Effector memory CD4-positive, alpha-beta T cell (primary cell): Measurements from ENCODE around the gene SMC3.
A peak's percentile ranks its signal among the peaks of the same experiment; 100 is the strongest.

Source experiments
- DNase-seq, 3 donors: peaks; one replicate each; pipeline ENCODE4 v3.0.0-alpha.2; 2020
- H3K27ac ChIP-seq: 2 replicates; pipeline ENCODE4 v1.7.0; 2013; ENCODE audit warnings: mild to moderate bottlenecking, low read length, moderate library complexity; ENCODE audit not compliant: insufficient read depth, poor library complexity, severe bottlenecking
- H3K27me3 ChIP-seq: replicated peaks from 2 replicates; pipeline ENCODE4 v1.7.0; 2013; ENCODE audit warnings: mild to moderate bottlenecking, low read length; ENCODE audit not compliant: insufficient read depth, control insufficient read depth, poor library complexity, severe bottlenecking
- H3K36me3 ChIP-seq: 2 replicates; pipeline ENCODE4 v1.7.0; 2013; ENCODE audit warnings: mild to moderate bottlenecking, low read length, moderate library complexity; ENCODE audit not compliant: control insufficient read depth, insufficient read depth
- H3K4me1 ChIP-seq: 2 replicates; pipeline ENCODE4 v1.7.0; 2013; ENCODE audit warnings: low read length, mild to moderate bottlenecking; ENCODE audit not compliant: control insufficient read depth, insufficient read depth, poor library complexity, severe bottlenecking
- H3K4me3 ChIP-seq: 2 replicates; pipeline ENCODE4 v1.7.0; 2013; ENCODE audit warnings: low read length, low read depth, mild to moderate bottlenecking; ENCODE audit not compliant: insufficient read depth, poor library complexity, severe bottlenecking
- H3K9me3 ChIP-seq: 2 replicates; pipeline ENCODE4 v1.7.0; 2013; ENCODE audit warnings: mild to moderate bottlenecking, low read length, moderate library complexity; ENCODE audit not compliant: control insufficient read depth
- total RNA-seq, 3 donors: gene quantifications; one replicate each; lab custom pipeline; 2026; lab: John Stamatoyannopoulos, UW

The SMC3 gene
- total RNA-seq, result 74.2 to 115 (median 104) reads per million in 3 donors

DNA sequence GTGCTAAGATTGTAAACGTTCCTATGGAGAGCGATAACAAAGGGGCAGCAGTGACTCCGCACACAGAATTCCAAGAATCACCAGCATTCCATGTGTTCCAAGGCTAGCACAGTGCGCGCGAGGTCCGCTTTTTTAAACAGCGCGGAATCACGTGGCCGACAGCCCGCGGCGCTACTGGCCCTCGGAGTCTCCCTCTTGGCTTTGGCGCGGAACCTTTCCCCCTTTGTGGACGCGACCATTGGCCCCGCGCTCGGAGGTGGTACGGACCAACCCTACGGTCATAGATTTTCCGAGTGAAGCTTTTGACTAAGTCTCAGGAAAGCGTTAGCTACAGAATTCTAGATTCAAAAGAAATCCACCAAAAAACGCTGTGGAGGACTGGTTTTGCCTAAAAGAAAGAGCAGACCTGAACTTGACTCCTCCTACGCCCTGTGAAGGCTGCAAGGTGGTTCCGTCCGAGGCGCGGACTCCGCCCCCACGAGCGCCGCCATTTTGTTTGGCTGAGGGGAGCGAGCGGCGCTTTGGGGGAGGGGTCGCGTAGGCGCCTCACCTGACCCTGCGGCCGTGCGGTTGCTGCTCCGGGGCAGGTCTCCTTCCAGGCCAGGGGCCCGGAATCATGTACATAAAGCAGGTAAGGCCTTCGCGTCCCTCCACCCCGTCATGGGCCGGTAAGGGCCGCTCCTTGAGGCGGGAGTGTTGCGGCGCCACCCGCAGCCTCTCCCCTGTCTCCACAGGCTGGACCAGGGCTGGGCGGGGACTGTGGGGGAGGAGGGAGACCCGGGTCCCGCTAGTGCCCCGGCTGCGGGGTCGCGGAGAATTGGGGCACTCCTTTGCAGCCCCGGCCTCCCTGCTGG, at the start of gene SMC3:
Gene SMC3, plus strand, starts transcription at position 495 of the 854 bp plus-strand sequence. Its CDS starts 122 bp downstream, at position 617.
- Histone ChIP-seq H3K4me3 (peak within 1 kb of the TSS; percentile 99), H3K27me3 (no peaks in the 10 kb centered on the region), H3K27ac (peak within 1 kb of the TSS; percentile 88)

GRCh38 chr10:110522365-110522988, 45.0 kb upstream of the SMC3 start:
- no peak for DNase-seq
- Histone ChIP-seq H3K4me1 (peaks cover 6% of the 10 kb centered on the region), H3K27me3 (no peaks in the 10 kb centered on the region), H3K36me3 (no peaks in the 10 kb centered on the region), H3K27ac (no peak overlapping the region), H3K4me3 (no peak overlapping the region), H3K9me3 (no peaks in the 10 kb centered on the region)

More for the DNA sequence above, at the start of gene SMC3:
- peaks cover 4% of the 10 kb centered on the region for H3K36me3 ChIP-seq
- DNase-seq, result peak; percentile 82 to 87 (median 85)
- H3K9me3 ChIP-seq, result no peaks in the 10 kb centered on the region
- peaks cover 24% of the 10 kb centered on the region for H3K4me1 ChIP-seq

DNA sequence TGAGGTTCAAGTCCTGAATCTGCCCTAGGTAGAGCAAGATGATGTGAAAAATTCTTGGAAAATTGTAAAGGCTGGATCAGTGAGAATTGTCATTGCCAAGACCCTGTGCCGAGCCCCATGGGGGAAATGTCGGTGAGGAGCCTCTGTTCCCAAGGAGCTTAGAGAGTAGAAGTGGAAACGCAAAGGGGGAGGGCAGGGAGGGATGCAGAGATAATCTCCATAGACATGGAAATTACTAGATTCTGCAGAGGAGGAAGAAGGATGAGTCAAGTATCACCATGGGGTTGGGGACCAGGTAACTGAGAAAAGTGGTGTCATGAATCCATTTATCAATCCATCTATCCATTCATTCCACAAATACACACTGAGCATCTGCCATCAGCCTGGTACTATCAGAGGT, 43.8 kb upstream of the SMC3 start:
- H3K4me3 ChIP-seq, result no peak overlapping the region
- H3K4me1 ChIP-seq, result peaks cover 6% of the 10 kb centered on the region
- no peak overlapping the region for H3K27ac ChIP-seq
- no peak for DNase-seq
- no peaks in the 10 kb centered on the region for H3K27me3 ChIP-seq
- H3K36me3 ChIP-seq, result no peaks in the 10 kb centered on the region
- no peaks in the 10 kb centered on the region for H3K9me3 ChIP-seq

DNA sequence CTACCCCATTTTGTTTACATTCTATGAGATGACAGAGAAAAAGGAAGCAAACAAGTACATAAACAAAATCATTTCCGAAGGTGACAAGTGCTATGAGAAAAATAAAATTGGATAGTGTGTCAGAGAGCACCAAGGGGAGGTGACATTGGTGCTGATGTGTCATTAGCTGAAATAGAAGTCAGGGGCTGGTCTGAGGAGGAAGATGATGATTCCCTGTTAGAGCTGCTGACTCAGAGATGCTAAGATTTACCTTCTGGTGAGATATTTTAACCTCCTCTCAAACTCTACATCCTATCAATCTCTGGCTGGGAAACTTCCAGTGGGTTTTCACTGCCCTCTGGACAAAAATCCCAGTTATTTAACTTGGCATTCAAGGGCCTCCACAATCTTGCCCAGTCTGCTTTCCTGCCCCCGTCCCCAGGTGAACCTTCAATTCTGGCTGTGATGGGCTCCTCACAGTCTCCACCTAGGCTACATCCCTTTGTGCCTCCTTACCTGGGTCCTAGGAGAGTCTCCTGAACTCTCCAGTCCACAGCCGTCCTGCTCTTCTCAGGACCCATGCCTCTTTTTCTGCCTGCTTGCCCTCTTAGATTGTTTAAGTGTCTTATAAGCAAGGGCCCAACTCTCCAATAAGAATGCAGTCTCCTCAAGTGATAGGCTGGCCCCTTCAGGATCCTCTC, 43.2 kb upstream of the SMC3 start:
- Histone ChIP-seq H3K4me1 (peaks cover 10% of the 10 kb centered on the region), H3K9me3 (no peaks in the 10 kb centered on the region), H3K27me3 (no peaks in the 10 kb centered on the region), H3K27ac (no peak overlapping the region), H3K36me3 (no peaks in the 10 kb centered on the region), H3K4me3 (no peak overlapping the region)
- no peak for DNase-seq

- H3K36me3 ChIP-seq, result no peaks in the 10 kb centered on the region
- H3K4me3 ChIP-seq, result no peak overlapping the region
- peaks cover 15% of the 10 kb centered on the region for H3K4me1 ChIP-seq
- no peak for DNase-seq
- H3K27me3 ChIP-seq, result no peaks in the 10 kb centered on the region
- H3K27ac ChIP-seq, result no peak overlapping the region
- H3K9me3 ChIP-seq, result no peaks in the 10 kb centered on the region
Measured at GRCh38 chr10:110524859-110525232, 42.6 kb upstream of the SMC3 start.

GRCh38 chr10:110525349-110526260, 41.9 kb upstream of the SMC3 start:
- Histone ChIP-seq H3K9me3 (no peaks in the 10 kb centered on the region), H3K27me3 (no peaks in the 10 kb centered on the region), H3K4me3 (no peak overlapping the region), H3K4me1 (peaks cover 20% of the 10 kb centered on the region), H3K27ac (no peak overlapping the region), H3K36me3 (no peaks in the 10 kb centered on the region)
- no peak for DNase-seq

GRCh38 chr10:110527731-110528171, 39.7 kb upstream of the SMC3 start:
- no peaks in the 10 kb centered on the region for H3K36me3 ChIP-seq
- no peak overlapping the region for H3K4me3 ChIP-seq
- H3K9me3 ChIP-seq, result no peaks in the 10 kb centered on the region
- DNase-seq, result no peak
- peaks cover 15% of the 10 kb centered on the region for H3K4me1 ChIP-seq
- no peak overlapping the region for H3K27ac ChIP-seq
- no peaks in the 10 kb centered on the region for H3K27me3 ChIP-seq

GRCh38 chr10:110528224-110528996, 39.1 kb upstream of the SMC3 start:
- Histone ChIP-seq H3K36me3 (no peaks in the 10 kb centered on the region), H3K9me3 (no peaks in the 10 kb centered on the region), H3K4me1 (peaks cover 14% of the 10 kb centered on the region), H3K27ac (no peak overlapping the region), H3K27me3 (no peaks in the 10 kb centered on the region), H3K4me3 (no peak overlapping the region)
- DNase-seq, result no peak
